Measurements from ENCODE around the gene IFNE. TPM values are rescaled to one million over a fixed set of nuclear protein-coding genes. Genes with fewer than 3 reads are reported as not detected.

IFNE gene
- total RNA-seq, 3 donors from 2014 or later: 0.33 to 1.0 TPM; not detected in 1

GRCh38 chr9:21473236-21473635 is 8.9 kb downstream of the IFNE start:
- no peaks in the 10 kb centered on the region for H3K36me3 ChIP-seq
- H3K27me3 ChIP-seq: no peaks in the 10 kb centered on the region
- no peaks in the 10 kb centered on the region for H3K4me1 ChIP-seq
- DNase-seq (ENCODE audit: low spot score in 2 of 2): no peak
- intact Hi-C loops (cut with DNase I; ENCODE audit: low total_unique reads): no loop called here
- H3K4me3 ChIP-seq: no peak overlapping the region
- no peak overlapping the region for H3K27ac ChIP-seq
- TF ChIP-seq, protein P1, sequence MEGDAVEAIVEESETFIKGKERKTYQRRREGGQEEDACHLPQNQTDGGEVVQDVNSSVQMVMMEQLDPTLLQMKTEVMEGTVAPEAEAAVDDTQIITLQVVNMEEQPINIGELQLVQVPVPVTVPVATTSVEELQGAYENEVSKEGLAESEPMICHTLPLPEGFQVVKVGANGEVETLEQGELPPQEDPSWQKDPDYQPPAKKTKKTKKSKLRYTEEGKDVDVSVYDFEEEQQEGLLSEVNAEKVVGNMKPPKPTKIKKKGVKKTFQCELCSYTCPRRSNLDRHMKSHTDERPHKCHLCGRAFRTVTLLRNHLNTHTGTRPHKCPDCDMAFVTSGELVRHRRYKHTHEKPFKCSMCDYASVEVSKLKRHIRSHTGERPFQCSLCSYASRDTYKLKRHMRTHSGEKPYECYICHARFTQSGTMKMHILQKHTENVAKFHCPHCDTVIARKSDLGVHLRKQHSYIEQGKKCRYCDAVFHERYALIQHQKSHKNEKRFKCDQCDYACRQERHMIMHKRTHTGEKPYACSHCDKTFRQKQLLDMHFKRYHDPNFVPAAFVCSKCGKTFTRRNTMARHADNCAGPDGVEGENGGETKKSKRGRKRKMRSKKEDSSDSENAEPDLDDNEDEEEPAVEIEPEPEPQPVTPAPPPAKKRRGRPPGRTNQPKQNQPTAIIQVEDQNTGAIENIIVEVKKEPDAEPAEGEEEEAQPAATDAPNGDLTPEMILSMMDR (IDR thresholded peaks at IDR 0.05): no peak
- TF ChIP-seq POLR2AphosphoS5 (IDR thresholded peaks at IDR 0.05) (no peak), POLR2A (IDR thresholded peaks at IDR 0.05) (no peak)
- H3K9me3 ChIP-seq: no peaks in the 10 kb centered on the region

GRCh38 chr9:21470126-21470525 is 12.0 kb downstream of the IFNE start:
- intact Hi-C loops (cut with DNase I; ENCODE audit: low total_unique reads): no loop called here

GRCh38 chr9:21465859-21466518 is 16.1 kb downstream of the IFNE start:
- no peaks in the 10 kb centered on the region for H3K9me3 ChIP-seq

More at GRCh38 chr9:21470126-21470525, 12.0 kb downstream of the IFNE start:
- no peaks in the 10 kb centered on the region for H3K4me1 ChIP-seq
- no peak overlapping the region for H3K27ac ChIP-seq
- no peaks in the 10 kb centered on the region for H3K27me3 ChIP-seq
- no peak for DNase-seq (ENCODE audit: low spot score in 2 of 2)
- no peaks in the 10 kb centered on the region for H3K36me3 ChIP-seq
- no peaks in the 10 kb centered on the region for H3K9me3 ChIP-seq
- TF ChIP-seq, protein P1 (IDR thresholded peaks at IDR 0.05): no peak
- TF ChIP-seq POLR2A (IDR thresholded peaks at IDR 0.05) (no peak), POLR2AphosphoS5 (IDR thresholded peaks at IDR 0.05) (no peak)
- no peak overlapping the region for H3K4me3 ChIP-seq

DNA sequence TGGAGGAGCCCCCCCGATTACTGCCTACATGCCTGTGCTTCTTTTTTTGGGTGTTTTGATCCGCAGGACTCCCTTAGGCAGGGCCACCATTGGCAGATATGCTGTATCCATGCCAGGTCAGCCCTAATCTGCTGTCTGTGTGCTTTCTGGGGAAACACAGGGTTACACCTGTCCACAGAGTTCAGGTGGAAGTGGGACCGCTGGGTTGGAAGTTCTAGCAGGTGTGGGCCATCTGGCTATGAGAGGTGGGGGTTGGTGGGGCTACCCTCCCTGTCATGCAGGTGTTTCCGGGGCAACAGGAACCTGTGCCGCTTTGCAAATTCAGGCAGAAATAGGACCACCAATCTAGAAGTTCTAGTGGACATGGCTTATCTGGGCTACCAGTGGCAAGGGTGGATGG is 17.0 kb downstream of the IFNE start:
- Histone ChIP-seq H3K9me3 (no peaks in the 10 kb centered on the region), H3K27me3 (no peaks in the 10 kb centered on the region), H3K4me3 (no peak overlapping the region), H3K36me3 (no peaks in the 10 kb centered on the region), H3K4me1 (no peaks in the 10 kb centered on the region), H3K27ac (no peak overlapping the region)
- no peak for DNase-seq (ENCODE audit: low spot score in 2 of 2)
- intact Hi-C loops (cut with DNase I; ENCODE audit: low total_unique reads): no loop called here
- TF ChIP-seq POLR2AphosphoS5 (IDR thresholded peaks at IDR 0.05): no peak

More at GRCh38 chr9:21465859-21466518, 16.1 kb downstream of the IFNE start:
- intact Hi-C loops (cut with DNase I; ENCODE audit: low total_unique reads): no loop called here
- Histone ChIP-seq H3K36me3 (no peaks in the 10 kb centered on the region), H3K4me1 (no peaks in the 10 kb centered on the region), H3K27me3 (no peaks in the 10 kb centered on the region), H3K4me3 (no peak overlapping the region), H3K27ac (no peak overlapping the region)
- no peak for TF ChIP-seq POLR2A (IDR thresholded peaks at IDR 0.05)
- TF ChIP-seq, protein P1 (IDR thresholded peaks at IDR 0.05): peak; percentile 23 to 63 (median 38)
- no peak for TF ChIP-seq POLR2AphosphoS5 (IDR thresholded peaks at IDR 0.05)
- DNase-seq (ENCODE audit: low spot score in 2 of 2): no peak

DNA sequence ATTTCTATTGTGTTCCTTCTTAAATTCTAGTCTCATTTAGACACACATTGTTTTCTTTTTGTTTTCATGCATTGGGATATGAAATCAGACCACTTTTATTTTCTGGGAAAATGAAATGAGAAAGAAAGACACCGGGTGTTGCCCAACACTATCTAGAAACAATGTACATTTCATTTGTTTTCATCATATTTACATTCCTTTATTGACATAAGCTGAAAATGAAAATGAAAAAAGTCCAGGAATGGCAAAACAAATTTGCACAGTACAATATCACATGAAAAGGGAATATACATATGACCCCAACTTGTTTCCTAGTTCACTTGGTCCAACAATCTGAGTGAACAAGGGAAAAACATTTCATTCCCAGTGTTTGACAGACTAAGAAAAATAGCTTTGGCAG is 20.7 kb downstream of the IFNE start:
- no peaks in the 10 kb centered on the region for H3K4me1 ChIP-seq
- DNase-seq (ENCODE audit: low spot score in 2 of 2): no peak
- H3K27ac ChIP-seq: no peak overlapping the region
- H3K27me3 ChIP-seq: no peaks in the 10 kb centered on the region
- H3K9me3 ChIP-seq: no peaks in the 10 kb centered on the region
- intact Hi-C loops (cut with DNase I; ENCODE audit: low total_unique reads): no loop called here
- no peaks in the 10 kb centered on the region for H3K36me3 ChIP-seq
- no peak overlapping the region for H3K4me3 ChIP-seq
- TF ChIP-seq POLR2AphosphoS5 (IDR thresholded peaks at IDR 0.05) (no peak), POLR2A (IDR thresholded peaks at IDR 0.05) (no peak)
- TF ChIP-seq, protein P1 (IDR thresholded peaks at IDR 0.05): no peak
